Stimulated activated CD8-positive, alpha-beta memory T cell treated with anti-CD3 and anti-CD28 coated beads, Interleukin-12 subunit alpha, Interleukin-12 subunit beta, amount 100 ng/mL, for 4 hours (primary cell): Measurements from ENCODE around the gene CLEC1A.

Experiments used
- DNase-seq: peaks from one replicate; pipeline ENCODE4 v3.0.0-alpha.2; 2020; ENCODE audit warnings: low read depth

Gene CLEC1A

DNA sequence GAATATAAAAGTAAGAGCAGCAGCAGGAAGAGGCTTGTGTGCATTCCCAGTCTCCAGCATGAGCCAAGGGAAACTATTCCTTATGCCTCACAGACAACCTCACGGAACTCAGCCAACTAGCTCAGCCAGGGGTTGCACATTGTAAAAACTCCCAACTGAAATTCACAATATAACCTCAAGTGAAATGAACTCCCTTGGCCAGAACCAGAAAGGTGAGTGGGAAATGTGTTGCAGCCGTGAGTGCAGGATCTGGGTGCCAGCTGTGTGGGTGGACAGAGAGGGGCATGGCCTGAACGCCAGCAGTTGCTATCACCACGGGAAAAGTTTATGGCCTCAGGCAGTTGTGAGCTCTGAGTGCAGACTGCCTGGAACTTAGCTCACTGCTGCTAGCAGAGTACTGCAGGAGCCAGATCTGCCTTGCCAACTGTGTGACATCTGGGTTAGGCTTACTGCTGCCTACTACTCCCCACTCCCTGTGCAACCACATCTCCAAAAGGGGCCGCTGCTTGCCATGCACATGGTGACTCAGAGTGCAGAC lies 2.3 kb upstream of the CLEC1A start:
- no peak for DNase-seq

DNA sequence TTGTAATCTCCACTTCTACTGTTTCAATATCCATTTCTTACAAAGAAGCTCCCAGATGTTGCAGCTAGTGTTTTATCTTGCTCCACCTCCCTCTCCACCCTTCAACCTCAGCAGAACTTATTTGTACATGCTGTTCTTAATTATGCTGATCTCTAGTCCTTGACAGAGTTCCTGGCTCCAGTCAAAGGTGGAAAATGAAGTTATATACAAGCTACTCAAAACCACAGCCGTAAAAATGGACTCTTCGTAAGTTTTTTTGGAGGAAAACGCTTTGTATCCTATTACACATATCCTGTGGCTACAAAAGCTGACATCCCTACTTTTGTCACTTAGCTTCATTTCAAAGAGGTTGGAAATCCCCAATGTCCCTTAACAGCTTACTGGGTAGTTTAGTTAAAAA lies 1.3 kb downstream of the CLEC1A start:
- no peak for DNase-seq

DNA sequence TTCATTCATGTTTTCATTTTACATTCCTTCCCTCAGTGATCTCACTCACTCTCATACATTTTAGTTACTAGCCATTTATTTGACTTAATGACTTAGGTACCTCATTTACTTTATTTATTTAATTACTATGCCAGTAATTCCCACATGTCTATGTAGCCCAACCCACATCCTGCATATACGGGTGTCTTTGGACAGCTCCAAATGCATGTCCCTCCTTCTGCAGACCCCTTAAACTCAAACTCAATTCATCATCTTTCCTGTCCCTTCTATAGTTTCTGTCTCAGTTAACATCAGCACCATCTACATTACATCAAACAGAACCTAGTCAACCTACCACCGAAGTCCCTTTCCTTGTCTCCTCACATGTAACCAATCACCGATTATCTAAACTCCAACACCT lies 2.8 kb downstream of the CLEC1A start:
- no peak for DNase-seq

DNA sequence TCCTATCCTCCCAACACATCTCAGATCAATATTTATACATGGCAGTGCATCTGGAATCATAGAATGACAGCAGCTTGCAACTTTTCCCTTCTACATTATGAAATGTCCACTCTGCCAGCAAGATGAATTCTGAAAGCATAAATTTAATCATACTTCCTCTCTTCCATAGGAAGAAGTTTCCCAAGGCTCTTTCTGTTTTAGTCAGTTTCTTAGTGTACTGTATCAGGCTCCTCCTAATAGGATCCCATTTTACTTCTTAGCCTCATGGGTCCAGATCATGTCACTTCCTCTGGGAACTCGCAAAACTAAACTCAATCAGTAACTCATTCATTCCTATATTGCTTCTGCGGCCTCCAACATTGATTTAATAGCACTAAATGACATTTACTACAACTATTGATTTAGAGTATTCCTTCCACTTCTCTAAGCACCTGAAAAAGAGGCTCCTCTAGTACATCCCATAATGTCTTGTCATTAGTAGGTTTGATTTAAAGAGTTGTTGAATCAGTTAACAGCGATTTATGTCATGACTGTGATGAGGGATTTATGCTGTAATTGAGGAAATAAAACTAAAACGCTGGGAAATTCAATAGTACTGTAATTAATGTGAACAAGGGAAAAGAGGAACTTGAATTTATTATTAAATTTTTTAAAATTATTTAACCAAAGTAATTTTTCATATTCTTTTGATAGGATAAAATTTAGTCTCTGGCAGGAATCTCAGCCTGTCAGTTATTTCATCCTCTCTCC lies 4.0 kb downstream of the CLEC1A start:
- no peak for DNase-seq

DNA sequence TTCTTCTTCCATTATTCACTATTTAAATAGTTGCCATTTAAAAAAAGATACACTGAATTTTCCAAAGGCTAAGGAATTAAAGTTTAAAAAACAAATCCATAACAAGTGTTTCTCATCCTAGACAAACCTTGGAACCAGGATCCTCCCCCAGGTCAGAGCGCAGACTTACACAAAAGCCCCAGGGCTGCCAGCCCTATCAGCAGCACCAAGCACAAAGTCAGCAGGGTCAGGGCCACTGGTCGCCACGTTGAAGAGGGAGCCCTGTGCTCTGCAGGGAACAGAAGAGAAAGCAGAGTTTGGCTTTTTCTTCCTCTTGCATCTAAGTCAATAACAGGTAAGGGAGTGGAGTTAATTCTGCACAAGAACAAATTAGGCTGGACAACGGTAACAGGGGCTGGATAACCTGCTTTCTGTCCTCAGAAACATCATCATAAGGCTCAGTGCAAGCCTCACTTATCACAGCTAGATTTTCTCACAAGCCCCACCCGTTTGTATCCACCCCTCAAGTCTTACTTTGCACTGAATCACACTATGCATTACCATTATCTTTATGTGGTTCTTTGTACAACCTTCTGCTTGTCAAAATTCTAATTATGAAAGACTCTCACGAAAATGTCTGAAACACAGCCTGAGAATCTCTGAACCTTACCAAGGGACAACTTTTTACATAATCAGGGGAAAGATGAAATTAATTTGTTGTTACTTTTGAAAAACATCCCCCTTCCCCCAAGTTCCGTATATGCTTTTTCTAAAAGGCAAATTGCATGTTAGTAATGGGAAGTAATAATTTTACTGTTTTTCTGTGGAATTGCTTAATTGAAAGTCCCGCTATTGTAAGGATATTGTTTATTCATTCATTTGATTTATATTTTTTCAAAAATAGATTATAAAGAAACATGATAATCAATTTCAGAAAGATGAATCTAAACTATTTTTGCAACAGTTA lies 9.6 kb downstream of the CLEC1A start:
- DNase-seq = no peak

DNA sequence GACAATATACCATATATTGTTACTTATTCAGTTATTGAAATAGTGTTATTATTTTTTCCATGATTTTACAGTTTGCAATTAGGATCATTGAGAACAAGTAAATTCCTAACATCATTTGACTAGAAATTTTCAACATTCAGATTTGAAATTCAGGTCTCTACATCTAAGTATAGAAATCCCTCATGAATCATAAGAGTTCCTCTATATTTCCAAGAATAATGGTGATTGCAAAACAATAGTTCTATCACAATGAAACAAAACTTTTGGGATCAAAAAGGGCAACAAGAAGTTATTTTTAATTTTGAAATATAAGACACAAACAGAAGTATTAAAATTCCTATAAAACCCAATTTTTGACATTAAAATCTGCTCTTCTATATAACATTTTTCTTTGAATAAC lies 10.8 kb downstream of the CLEC1A start:
- DNase-seq = no peak

DNA sequence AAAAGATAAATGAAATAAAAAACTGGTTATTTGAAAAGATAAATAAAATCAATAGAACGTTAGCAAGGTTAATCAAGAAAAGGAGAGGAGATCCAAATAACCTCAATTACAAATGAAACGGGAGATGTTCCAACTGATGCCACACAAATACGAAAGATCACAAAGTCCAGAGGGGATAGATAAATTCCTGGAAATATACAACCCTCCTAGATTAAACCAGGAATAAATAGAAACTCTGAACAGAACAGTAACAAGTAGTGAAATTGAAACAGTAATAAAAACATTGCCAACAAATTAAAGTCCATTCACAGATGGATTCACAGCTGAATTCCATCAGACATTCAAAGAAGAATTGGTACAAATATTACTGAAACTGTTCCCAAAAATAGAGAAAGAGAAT lies 12.4 kb downstream of the CLEC1A start:
- no peak for DNase-seq

DNA sequence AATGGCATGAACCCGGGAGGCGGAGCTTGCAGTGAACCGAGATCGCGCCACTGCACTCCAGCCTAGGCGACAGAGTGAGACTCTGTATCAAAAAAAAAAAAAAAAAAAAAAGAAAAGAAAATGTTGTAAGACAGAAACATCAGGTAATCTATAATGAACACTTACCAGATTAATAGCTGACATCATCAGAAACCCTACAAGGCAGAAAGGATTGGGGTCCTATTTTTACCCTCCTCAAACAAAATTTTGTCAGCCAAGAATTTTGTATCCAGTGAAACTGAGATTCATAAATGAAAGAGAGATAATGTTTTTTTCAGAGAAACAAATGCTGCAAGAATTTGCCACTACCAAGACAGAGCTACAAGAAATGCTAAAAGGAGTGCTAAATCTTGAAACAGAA lies 14.1 kb downstream of the CLEC1A start:
- DNase-seq = no peak

DNA sequence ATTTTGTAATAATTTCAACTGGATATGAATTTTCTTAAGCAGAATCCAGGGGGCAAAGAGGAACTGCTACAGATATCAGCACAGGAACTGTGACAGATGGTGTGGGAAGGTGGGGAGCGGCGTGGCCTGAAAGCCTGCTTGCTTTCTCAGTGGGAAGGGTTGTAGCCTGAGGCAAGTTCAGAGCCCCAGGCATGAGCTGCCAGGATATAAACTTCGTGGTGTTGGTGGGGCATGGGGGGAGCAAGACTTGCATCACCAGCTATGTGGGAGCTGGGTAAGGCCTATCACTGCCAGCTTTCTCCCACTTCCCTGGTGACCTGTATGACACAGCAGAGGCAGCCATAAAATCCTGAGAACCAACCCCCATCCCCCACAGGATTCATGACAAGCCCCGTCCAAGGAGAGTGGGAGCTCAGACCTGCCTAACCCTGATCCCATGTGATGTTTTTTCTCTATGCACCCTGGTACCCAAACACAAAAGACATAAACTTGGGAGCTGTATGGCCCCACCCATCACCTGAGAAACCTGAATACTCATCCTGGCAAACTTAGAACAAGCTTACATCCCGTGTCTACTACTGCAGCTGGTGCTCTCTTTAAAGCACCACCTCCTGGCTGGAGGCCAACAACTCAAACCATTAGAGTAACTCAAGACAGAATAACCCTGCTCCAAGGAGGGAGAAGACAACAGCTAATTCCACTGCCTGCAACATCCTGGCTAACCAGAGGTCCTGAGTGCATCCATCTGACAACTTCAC lies 16.5 kb downstream of the CLEC1A start:
- DNase-seq = no peak

DNA sequence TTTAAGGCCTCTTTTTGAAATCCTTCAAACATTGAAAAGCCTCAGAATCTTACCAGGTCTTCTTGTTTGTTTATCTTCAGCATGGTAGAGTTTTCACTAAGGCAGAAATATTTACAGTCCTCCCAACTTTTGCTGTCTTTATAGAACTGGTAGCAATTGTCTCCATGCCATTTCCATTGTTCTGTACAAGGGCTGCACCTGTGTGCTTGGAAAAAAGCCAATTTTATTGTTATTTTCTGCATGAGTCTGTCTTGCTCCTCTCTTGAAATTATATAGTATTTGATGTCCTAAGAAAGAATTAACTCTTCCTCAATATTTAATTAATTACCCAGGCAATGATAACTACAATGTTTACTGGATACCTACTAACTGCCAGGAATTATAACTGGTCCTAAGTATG lies 23.3 kb downstream of the CLEC1A start:
- no peak for DNase-seq

DNA sequence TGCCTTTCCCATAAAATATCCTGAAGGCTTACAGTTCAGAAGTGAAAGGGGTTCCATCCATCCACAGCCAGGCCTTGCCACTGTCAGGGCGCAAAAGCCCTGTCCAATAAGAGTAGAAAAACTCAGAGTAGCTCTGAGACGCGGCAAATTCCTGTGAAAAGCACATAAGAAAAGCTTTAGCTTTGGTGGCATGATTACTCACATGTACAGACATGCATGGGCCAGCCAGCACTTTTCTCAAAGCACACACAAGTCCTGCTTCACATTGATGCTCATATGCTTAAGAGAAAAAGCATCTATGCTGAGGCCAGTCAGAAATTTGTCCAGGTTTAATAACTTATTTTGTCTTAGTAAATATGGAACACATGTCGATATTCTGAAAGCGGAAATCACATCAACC lies 25.5 kb downstream of the CLEC1A start:
- DNase-seq = no peak

DNA sequence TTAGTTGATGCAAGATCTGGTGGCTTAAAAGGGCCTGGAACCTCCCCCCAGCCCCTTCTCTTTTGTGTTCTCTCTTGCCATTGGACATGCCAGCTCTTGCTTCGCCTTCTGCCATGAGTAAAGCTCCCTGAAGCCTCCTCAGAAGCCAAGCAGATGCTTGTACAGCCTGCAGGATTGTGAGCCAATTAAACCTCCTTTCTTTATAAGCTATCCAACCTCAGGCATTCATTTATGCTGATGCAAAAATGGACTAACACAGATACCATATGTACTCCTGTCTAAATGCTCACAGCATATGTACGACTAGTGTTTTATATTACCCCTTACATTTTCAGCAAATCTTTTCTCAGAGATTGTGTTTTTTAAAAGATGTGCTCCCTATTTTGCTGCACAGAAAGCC lies 26.7 kb downstream of the CLEC1A start:
- no peak for DNase-seq

DNA sequence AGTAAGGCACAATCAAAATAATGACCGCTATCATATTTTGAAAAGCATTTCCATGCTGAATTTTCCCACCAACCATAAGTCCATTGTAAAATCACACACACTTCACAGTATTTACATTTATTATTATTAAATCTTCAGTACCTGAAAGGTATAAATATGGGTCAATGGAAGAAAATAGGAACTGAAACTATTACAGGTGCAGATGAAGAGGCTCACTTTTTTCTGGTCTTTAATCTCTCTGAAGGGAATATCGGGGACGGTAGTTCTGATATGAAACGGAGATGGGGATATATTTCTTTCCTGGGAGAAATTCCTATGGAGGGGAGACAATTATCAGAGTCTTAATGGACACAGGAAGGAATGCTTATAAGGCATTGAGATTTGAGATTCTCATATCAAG lies 28.4 kb downstream of the CLEC1A start:
- DNase-seq = no peak

DNA sequence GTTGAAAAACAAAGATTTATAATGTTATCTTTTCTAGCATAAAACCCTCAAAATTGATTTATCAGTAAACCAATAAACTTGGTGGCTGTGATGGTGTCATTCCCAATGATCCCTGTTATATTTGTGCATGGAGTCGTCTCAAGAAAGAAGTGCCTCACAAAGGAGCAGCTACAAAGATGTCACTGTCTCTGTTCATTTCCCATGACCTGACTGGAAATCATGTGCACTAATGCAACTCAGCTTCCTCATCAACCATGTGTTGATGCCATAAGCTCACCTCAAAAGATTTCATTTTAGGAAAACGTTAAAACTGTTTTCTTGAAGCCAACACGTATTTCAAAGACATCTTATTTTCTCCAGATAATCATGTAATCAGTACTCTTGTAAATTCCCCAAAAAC lies 28.8 kb downstream of the CLEC1A start:
- no peak for DNase-seq

DNA sequence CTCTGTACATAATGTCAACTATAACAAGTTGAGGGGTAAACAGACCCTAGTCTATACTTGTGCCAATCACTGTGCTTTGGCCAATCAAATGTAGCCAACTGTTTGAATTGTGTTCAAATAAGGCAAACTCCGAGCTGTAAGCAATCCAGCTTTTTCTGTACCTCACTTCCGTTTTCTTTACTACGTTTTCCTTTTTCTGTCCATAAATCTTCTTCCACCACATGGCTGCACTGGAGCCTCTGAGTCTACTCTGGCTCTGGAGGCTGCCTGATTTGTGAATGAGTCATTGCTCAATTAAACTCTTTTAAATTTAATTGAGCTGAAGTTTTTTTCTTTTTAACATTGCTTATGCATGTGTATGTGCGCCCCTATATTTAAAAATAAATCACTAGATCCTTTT lies 29.7 kb downstream of the CLEC1A start:
- no peak for DNase-seq

DNA sequence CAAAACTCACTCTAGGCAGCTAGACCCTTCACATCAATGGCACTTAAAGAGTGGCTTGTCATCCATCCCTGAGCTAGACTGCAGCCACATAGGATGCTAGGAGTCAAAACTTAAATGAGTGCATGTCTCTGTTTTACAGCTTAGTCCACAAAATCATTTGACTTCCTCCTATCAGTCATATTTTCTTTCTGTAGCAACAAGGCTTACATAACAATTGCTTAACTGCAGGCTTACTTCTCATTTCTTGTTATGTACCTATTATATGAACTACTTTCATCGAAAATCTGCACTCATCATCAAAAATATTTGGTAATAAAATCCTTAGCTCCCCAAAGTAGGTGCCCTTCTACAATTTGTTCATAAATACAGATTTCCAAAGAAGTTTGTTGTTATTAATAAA lies 30.1 kb downstream of the CLEC1A start:
- DNase-seq = no peak

DNA sequence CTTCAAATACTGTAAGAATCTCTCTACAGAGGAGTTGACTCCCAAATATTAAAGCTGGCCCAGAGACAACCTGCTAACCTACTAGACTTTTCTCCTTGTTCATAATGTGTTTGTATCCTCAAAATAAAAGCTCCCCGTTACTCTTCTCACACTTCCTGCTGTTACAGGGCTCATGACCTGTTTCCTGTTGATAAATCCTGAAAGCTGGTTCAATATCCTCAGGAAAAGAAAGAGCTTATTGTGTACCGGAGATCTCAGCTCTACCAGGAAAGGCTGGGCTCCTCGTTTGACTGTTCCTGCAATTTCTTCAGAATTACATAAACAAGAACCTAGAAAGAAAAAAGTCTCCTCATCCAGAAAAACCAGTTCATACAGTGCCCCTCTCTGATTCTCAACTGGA lies 30.8 kb downstream of the CLEC1A start:
- DNase-seq = no peak

DNA sequence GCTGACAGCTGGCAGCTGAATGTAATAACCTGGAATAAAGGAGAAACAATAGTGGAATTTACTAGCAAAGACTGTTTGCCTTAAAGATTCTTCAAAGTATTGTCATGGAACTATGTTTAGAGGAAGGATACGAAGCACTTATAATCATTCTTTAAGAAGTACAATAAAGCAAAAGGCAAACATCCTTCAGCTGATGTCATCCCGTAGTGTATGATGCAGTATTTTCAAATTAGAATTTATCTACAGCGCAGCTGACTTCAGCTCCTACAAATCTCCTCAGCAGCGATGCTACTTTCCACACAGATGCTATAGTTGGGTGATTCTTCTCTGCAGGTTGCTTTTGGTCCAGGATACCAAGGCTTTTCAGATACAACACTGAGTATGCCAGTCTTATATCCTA lies 31.5 kb downstream of the CLEC1A start:
- DNase-seq = no peak

DNA sequence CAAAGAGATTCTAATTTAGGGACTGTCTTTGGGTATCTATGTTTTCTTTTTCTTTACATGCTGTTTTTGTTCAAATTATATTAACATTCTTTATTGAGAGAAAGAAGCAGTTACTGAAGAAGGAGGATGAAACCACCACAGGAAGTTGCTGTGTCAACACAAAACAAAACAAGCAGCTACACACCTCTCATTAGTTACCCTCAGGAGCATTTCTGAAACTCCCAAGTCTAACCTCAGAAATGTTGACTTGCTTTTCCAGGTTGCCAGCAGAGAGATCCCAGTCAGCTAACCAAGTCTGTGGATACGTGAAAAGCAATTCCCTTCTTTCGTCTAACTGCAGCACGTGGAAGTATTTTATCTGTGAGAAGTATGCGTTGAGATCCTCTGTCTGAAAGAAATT lies 33.5 kb downstream of the CLEC1A start:
- DNase-seq = no peak

DNA sequence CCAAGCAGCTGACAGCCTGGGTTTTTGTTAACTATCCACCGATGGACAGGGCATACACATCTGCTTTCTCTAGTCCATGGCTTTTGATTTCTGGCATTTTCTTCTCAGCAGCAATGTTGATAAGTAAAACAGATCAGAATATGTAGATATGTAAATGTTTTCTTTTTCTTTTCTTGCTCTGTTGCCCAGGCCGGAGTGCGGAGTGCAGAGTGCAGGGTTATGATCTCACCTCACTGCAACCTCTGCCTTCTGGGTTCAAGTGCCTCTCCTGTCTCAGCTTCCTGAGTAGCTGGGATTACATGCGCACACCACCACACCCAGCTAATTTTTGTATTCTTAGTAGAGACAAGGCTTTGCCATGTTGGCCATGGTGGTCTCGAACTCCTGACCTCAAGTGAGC lies 40.4 kb downstream of the CLEC1A start:
- DNase-seq = no peak

DNA sequence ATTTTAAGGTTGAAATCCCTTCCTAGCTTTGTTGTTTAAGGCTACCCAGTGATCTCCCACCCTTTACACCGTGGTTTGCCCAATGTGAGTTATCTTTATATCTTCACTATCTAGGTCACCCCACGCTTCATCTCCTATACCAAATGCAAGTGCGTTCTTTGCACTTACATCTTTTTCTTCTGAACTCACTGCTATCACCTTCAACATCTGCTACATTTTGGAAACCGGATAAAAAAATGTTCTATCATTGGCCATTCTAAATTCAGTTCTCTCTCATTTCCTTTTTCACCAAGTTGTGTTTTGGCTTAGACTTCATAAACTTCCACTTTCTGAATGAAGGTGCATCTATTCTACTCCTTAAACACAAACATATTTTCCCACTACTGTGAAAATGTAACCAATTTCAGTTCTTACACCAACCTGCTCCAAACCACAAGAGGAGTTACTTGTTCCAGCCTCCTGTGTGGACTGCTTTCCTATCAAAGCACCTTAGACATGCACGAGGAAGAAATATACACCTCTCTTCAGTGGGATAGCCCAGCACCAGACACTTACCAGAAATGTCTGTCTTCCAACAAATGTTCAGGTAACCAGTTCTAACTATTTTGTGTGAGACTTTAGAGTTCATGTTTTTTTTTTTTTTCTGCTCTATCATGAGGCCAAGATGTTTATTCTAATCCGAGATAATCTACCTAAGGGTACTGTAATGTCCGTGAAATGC lies 46.4 kb downstream of the CLEC1A start:
- no peak for DNase-seq

DNA sequence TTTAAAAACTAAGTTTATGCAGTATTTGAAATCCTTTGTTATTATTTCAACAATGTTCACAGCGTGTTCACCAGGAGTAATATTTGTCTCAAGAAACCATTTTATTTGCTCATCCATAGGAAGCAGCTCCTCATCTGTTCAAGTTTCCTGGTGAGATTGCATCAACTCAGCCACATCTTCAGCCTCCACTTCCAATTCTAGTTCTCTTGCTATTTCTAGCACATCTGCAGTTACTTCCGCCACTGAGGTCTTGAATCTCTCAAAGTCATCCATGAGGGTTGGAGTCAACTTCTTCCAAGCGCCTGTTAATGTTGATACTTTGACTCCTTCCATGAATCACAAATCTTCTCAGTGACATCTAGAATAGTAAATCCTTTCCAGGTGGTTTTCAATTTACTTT lies 50.3 kb downstream of the CLEC1A start:
- DNase-seq = no peak
